Activated naive CD4-positive, alpha-beta T cell treated with anti-CD3 and anti-CD28 coated beads, Interleukin-2, amount 10 ng/mL, durations not matched to agents 7 days and 5 days (primary cell): ENCODE measurements around the gene MOCS1.

Source experiments
- CTCF ChIA-PET: fragments of 350-600 bp; sonication (Branson Sonifier 250); formaldehyde crosslinking; loops from one replicate; lab custom pipeline; 2021; ENCODE audit warnings: antibody characterized with exemption; lab: Charles Lee
- DNase-seq: peaks from one replicate; pipeline ENCODE4 v3.0.0-alpha.2; 2020
- H3K27ac Mint-ChIP-seq: one replicate; pipeline ENCODE4 v1.8.0; 2021; ENCODE audit warnings: mild to moderate bottlenecking, moderate library complexity, mixed read lengths
- H3K27me3 Mint-ChIP-seq: one replicate; pipeline ENCODE4 v1.8.0; 2021; ENCODE audit warnings: mild to moderate bottlenecking, mixed read lengths
- H3K36me3 Mint-ChIP-seq: one replicate; pipeline ENCODE4 v1.8.0; 2021; ENCODE audit warnings: mixed read lengths
- H3K4me1 Mint-ChIP-seq: one replicate; pipeline ENCODE4 v1.8.0; 2021; ENCODE audit warnings: mixed read lengths
- H3K4me3 Mint-ChIP-seq: one replicate; pipeline ENCODE4 v1.8.0; 2021; ENCODE audit warnings: mild to moderate bottlenecking, moderate library complexity, mixed read lengths
- H3K9me3 Mint-ChIP-seq: one replicate; pipeline ENCODE4 v1.8.0; 2021; ENCODE audit warnings: mixed read lengths

The MOCS1 gene

DNA sequence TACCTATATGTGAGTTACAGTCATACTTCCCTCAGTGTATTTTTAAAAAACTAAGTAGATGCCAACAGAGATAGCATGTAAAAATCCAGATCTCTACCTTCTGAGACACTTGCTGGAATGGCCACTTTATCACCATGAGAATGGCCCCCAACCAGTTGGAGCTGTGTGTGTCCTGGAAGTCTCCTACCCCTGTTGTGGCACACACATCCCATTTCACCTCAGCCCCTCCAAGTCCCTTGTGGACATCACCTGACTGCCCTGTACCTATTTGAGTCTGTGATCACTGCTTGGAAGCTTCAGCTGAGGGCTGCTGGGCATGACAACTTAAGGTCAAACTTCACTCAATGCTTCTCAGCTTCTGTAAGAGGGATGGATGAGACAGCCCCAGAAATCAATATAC, 24.1 kb downstream of the MOCS1 start:
- Mint-ChIP-seq H3K4me1 (no peaks in the 10 kb centered on the region), H3K36me3 (no peaks in the 10 kb centered on the region), H3K4me3 (no peak overlapping the region), H3K27ac (no peak overlapping the region), H3K9me3 (no peaks in the 10 kb centered on the region), H3K27me3 (no peaks in the 10 kb centered on the region)
- DNase-seq: no peak
- CTCF ChIA-PET: no interaction called here

DNA sequence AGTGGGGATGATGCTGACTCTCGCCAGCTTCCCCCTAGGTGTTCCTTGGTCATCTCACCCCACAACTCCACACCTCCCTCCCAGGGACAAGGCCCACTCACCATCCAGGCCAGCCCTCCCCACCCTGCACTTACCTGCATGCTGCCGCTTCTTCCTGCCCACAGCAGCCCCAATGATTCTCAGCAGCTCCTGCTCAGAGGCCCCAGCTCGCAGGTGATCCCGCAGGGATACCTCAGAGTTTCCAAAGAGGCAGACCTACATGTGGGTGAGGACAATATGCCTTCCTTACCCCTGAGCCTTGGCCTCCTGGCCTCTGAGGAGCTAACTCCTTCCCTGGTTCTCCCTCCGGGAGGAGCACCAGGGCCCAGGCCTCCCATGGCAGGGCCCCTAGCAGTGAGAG, 24.6 kb downstream of the MOCS1 start:
- Mint-ChIP-seq H3K4me1 (no peaks in the 10 kb centered on the region), H3K27ac (no peak overlapping the region), H3K36me3 (no peaks in the 10 kb centered on the region), H3K27me3 (no peaks in the 10 kb centered on the region), H3K4me3 (no peak overlapping the region), H3K9me3 (no peaks in the 10 kb centered on the region)
- no peak for DNase-seq
- CTCF ChIA-PET: no interaction called here

DNA sequence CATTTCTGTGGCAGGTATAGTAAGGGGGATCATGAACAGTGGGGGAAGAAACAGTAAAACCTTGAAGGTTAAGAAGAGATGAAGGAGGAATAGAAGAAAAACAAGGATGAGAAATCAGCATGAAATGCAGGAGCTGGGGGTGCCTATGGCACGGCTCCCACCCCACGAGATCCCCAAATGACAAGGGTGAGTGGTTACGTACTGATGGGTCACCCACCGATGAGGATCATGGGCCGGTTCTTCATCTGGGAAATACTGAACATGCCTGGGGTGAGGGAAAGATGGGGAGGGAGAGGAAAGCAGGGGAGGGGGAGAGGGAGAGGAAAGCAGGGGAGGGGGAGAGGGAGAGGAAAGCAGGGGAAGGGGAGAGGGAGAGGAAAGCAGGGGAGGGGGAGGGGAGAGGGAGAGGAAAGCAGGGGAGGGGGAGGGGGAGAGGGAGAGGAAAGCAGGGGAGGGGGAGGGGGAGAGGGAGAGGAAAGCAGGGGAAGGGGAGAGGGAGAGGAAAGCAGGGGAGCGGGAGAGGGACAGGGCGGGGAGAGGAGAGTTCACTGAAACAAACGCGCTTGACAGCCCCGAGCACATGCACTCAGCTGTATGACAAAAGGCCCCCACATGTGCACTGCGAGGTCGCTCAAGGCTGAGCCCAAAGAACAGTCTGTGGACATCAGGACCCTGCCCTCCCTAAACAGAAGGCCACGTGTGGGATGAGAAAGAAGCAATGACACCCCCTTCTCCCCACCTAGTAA, 25.3 kb downstream of the MOCS1 start:
- Mint-ChIP-seq H3K27me3 (no peaks in the 10 kb centered on the region), H3K4me1 (no peaks in the 10 kb centered on the region), H3K36me3 (no peaks in the 10 kb centered on the region), H3K27ac (no peak overlapping the region), H3K9me3 (no peaks in the 10 kb centered on the region), H3K4me3 (no peak overlapping the region)
- no peak for DNase-seq
- CTCF ChIA-PET: no interaction called here

DNA sequence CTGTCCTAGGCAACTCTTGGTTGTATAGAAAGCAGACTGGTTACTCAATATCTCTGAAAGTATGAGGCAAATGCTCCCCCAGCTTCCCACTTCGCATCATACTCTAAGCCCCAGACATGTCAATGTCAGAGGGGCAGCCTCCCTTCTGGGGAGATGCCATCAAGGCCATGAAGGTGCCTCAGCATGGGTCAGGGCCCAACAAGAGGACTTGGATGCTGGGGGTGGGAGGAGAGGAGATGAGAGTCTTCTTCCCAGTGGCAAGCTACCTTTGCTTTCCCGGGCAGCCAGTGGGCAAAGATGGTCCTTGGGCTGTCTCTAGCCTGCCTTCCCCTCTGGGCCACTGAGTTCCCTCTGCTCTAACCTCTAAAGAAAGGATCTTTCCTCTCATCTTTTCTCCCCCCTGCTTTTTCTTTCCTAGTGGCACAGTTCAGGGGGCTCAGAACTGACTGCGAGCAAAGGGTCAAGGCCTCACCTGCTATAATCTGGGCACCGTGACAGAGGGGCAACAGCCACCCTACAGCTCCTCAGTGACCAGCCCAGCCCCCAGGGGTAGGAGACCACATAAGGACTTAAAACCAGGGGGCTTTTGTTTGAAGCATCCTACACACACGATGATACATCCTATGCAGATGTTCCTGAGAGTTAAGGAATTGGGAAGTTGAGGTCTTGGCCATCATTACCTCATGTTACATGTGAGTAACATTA, 26.2 kb downstream of the MOCS1 start:
- H3K4me1 Mint-ChIP-seq: no peaks in the 10 kb centered on the region
- no peaks in the 10 kb centered on the region for H3K36me3 Mint-ChIP-seq
- no peak overlapping the region for H3K4me3 Mint-ChIP-seq
- no peak for DNase-seq
- no peaks in the 10 kb centered on the region for H3K27me3 Mint-ChIP-seq
- CTCF ChIA-PET: no interaction called here
- no peak overlapping the region for H3K27ac Mint-ChIP-seq
- H3K9me3 Mint-ChIP-seq: no peaks in the 10 kb centered on the region

DNA sequence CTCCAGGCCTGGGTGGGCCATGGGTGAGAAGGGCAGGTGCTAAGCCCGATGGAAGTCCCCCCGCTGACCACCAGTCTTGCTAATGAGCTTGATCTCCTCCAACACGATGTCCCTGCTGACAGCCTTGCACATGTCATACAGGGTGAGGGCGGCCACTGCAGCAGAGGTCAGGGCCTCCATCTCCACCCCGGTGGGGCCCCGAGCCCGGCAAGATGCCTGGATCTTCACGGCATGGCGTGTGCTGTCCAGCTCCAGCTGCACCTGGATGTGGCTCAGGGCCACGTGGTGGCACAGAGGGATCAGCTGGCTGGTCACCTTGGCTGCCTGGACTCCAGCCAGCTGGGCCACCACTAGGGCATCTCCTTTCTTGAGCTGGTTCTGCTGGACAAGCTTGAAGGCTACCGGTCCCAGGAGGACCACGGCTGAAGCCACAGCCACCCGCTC, 27.9 kb downstream of the MOCS1 start:
- no peak for DNase-seq
- Mint-ChIP-seq H3K4me1 (no peaks in the 10 kb centered on the region), H3K4me3 (no peak overlapping the region), H3K9me3 (no peaks in the 10 kb centered on the region), H3K27me3 (no peaks in the 10 kb centered on the region), H3K36me3 (no peaks in the 10 kb centered on the region), H3K27ac (no peak overlapping the region)
- CTCF ChIA-PET: interaction anchor here (0.5 kb wide), 1 partner anchor 524 kb away, joined by 3 read pairs; no protein-coding TSS in a partner anchor

DNA sequence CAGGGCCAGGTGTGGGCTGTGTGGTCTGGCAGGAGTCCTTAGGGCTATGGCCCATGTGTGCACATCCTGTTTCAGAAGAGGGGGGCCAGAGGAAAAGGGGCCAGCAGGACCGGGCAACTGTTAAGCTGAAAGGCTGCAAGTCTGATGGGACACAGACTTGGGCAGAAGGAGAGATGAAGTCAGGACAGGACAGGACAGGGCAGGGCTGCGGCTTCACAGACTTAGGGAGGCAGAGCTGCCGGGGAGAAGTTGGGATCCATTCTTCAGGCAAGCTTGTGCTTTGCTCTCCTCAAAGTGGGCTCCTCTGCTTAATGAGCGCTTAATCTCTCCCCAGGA, 28.7 kb downstream of the MOCS1 start:
- Mint-ChIP-seq H3K27me3 (no peaks in the 10 kb centered on the region), H3K4me3 (no peak overlapping the region), H3K4me1 (no peaks in the 10 kb centered on the region), H3K27ac (no peak overlapping the region), H3K9me3 (no peaks in the 10 kb centered on the region), H3K36me3 (no peaks in the 10 kb centered on the region)
- CTCF ChIA-PET: interaction anchor here (0.5 kb wide), 1 partner anchor 524 kb away, joined by 3 read pairs; no protein-coding TSS in a partner anchor
- DNase-seq: no peak

DNA sequence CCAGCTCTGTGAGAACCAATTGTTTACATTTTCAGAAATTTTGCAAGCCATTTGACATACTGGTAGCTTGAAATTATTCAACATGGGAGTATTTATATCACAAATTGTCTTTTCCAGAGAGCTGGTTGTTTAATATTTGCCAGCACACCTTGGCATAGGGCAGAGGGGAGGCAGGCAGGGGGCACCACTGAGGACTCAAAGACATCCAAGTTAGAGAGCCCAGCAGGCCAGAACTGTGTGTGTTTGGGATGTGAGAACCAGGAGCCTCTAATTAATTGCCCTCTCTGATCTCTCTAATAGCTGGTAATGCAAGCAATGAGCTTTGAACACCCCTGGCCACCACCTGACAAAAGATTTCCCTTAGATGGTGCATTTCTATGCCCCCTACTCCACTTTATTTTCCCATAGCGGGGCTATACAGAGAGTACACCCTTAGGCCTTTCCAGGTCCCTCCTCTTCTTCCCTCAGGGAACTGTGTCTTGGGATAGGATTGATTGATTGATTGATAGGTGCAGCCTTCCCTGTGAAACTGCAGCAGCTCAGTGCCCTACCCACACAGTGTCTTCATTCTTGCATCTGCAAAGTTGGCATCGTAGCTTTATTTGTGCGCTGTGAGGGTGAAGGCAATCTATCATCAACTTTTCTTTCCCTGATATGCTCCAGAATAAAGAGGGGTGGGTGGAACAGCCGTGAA, 29.2 kb downstream of the MOCS1 start:
- Mint-ChIP-seq H3K27ac (no peak overlapping the region), H3K4me3 (no peak overlapping the region), H3K36me3 (no peaks in the 10 kb centered on the region), H3K4me1 (no peaks in the 10 kb centered on the region), H3K9me3 (no peaks in the 10 kb centered on the region), H3K27me3 (no peaks in the 10 kb centered on the region)
- CTCF ChIA-PET: interaction anchor here (0.8 kb wide), 1 partner anchor 408 kb away, joined by 3 read pairs; no protein-coding TSS in a partner anchor
- no peak for DNase-seq

DNA sequence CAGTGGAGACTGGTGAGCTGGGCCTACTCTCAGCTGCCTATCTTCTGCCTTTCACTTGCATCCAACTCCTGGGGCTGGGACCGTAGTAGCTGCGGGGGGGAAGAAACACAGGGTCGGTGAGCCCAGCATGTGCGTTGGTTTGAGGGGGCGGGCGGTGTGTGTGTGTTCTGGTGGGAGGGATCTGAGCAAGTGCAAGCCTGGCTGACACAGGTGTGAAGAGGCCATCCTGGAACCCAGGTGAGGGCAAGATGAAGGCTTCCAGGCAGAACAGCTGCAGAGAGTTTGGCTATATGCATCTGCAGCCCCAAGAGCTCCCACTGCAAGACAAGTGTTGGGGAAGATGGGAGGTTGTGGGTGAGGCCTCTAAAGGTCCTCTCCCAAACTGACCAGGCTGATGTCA, 30.6 kb downstream of the MOCS1 start:
- no peak overlapping the region for H3K27ac Mint-ChIP-seq
- no peaks in the 10 kb centered on the region for H3K9me3 Mint-ChIP-seq
- DNase-seq: no peak
- H3K4me1 Mint-ChIP-seq: no peaks in the 10 kb centered on the region
- H3K36me3 Mint-ChIP-seq: no peaks in the 10 kb centered on the region
- H3K4me3 Mint-ChIP-seq: no peak overlapping the region
- CTCF ChIA-PET: no interaction called here
- H3K27me3 Mint-ChIP-seq: no peaks in the 10 kb centered on the region

DNA sequence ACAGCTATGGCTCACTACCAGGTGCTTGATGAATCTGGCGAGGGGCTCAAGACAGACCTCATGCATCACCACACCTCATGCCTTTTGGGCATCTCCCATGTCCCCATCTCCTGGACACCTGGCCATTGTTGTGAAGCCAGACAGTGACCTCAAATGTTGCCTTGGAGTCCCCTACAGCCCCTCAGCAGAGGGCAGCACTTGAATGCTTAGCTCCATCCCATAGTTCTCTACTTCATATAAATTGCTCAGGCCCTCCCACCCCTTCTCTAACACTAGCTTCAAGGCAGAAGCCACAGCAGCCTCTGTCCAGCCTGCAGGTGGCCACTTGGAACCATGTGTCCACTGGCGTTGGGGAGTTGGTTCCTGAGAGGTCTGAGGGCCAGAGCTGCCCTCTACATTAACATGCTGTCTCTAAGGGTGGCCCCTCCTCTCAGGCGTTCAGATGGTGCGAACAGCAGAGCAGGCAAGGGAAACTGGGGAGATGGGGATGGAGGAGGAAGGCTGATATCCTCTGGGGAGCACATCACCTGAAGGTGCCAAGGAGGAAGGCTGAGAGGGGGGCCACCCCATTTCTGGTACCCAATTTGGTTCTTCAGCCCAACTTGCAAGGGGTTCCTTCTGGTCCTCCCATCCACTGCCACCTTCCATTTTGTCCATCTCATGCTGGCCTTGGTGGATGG, 31.3 kb downstream of the MOCS1 start:
- Mint-ChIP-seq H3K27ac (no peak overlapping the region), H3K4me1 (no peaks in the 10 kb centered on the region), H3K9me3 (no peaks in the 10 kb centered on the region), H3K27me3 (no peaks in the 10 kb centered on the region), H3K4me3 (no peak overlapping the region), H3K36me3 (no peaks in the 10 kb centered on the region)
- CTCF ChIA-PET: no interaction called here
- DNase-seq: no peak

DNA sequence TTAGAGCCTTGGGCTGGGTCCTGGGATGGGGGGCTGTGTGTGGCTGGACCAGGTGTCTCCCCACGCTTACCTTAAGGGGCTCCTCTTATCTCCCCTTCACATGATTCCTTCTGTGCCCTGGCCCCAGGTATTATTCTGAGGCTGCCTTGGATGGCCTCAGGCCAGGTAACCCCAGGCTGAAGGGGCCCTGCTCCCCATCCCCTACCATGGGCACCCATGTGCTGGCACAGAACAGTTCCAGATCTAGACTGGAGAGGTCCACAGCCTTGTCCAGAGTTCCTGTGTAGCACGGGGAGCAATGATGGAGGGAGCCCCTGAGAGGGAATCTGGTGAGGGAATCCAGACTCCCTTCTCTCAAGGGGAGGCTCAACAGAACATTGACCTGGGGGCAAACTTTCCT, 32.1 kb downstream of the MOCS1 start:
- Mint-ChIP-seq H3K4me3 (no peak overlapping the region), H3K36me3 (no peaks in the 10 kb centered on the region), H3K9me3 (no peaks in the 10 kb centered on the region), H3K27ac (no peak overlapping the region), H3K4me1 (no peaks in the 10 kb centered on the region), H3K27me3 (no peaks in the 10 kb centered on the region)
- no peak for DNase-seq
- CTCF ChIA-PET: no interaction called here

DNA sequence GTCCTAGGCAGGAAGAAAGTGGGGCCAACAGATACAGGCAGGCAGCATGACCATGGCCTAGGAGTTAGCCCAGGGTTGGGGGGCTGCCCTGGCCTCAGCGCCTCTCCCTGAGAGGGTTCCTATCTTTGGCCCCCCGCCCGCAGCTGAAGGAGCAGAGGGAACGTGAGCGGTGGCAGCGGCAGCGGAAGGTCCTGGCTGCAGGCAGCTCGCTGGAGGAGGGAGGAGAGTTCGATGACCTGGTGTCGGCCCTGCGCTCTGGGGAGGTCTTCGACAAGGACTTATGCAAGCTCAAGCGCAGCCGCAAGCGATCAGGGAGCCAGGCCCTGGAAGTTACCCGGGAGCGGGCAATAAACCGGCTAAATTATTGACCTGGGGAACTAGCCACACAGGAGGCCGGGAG, 32.6 kb downstream of the MOCS1 start:
- DNase-seq: no peak
- CTCF ChIA-PET: no interaction called here
- H3K4me1 Mint-ChIP-seq: no peaks in the 10 kb centered on the region
- no peaks in the 10 kb centered on the region for H3K27me3 Mint-ChIP-seq
- no peak overlapping the region for H3K4me3 Mint-ChIP-seq
- no peaks in the 10 kb centered on the region for H3K36me3 Mint-ChIP-seq
- H3K9me3 Mint-ChIP-seq: no peaks in the 10 kb centered on the region
- no peak overlapping the region for H3K27ac Mint-ChIP-seq

DNA sequence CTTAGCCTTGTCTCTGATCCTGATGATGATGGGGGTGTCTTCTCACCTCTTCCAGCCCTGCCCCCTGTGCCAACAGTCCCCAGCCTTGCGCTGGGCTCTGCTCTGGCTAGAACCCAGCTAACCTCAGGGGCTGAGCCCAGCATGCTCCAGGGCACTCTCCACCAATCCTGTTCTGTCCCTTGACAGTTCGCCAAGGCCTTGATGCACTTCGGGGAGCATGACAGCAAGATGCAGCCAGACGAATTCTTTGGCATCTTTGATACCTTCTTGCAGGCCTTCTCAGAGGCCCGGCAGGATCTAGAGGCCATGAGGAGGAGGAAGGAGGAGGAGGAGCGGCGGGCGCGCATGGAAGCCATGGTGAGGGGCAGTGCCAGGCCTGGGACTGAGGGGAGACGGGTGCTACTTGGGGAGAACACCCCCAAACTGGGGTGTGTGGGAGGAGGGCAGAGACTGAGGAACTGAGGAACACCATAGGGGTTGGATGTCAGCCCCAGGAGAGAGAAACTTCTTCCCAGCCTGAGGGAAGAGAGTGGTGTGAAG, 33.1 kb downstream of the MOCS1 start:
- Mint-ChIP-seq H3K4me1 (no peaks in the 10 kb centered on the region), H3K27me3 (no peaks in the 10 kb centered on the region), H3K4me3 (no peak overlapping the region), H3K27ac (no peak overlapping the region), H3K9me3 (no peaks in the 10 kb centered on the region), H3K36me3 (no peaks in the 10 kb centered on the region)
- no peak for DNase-seq
- CTCF ChIA-PET: no interaction called here

DNA sequence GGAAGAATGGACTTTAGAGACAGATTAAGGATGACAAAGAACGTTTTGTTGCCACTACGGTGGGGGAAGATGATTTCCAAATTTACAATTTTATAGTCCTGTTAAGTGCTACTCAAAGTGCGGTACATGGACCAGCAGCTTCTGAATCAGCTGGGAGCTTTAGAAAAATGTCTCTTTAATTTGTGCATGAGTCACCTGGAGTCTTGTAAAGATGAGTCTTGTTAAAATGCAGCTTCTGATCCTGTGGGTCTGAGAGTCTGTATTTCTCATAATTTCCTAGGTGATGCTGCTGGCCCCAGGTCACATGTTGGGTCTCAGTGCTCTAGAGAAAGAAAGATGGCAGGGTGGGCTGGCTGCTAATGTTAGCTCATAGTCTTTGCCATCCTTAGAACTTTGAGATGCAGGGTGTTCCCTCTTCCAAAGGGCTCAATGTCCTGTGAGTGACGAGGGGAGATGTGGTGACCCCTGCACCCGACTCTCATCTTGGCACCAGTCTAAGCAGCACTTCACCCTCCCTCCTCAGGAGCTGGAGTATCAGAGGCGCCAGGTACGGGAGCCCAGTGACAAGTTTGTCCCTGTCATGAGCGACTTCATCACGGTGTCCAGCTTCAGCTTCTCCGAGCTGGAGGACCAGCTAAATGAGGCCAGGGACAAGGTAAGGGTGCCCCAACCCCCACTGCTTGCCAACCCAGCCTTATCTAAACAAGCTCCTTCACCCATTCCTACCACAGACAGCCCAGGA, 34.5 kb downstream of the MOCS1 start:
- H3K9me3 Mint-ChIP-seq: no peaks in the 10 kb centered on the region
- no peaks in the 10 kb centered on the region for H3K27me3 Mint-ChIP-seq
- CTCF ChIA-PET: interaction anchor here (1.1 kb wide), 1 partner anchor 35 kb away, joined by 3 read pairs; no protein-coding TSS in a partner anchor
- no peak overlapping the region for H3K4me3 Mint-ChIP-seq
- H3K4me1 Mint-ChIP-seq: no peaks in the 10 kb centered on the region
- DNase-seq: no peak
- no peaks in the 10 kb centered on the region for H3K36me3 Mint-ChIP-seq
- H3K27ac Mint-ChIP-seq: no peak overlapping the region
